Activated CD4-positive, alpha-beta T cell treated with anti-CD3 and anti-CD28 coated beads, Interleukin-2, amount 10 ng/mL, durations not matched to agents 7 days and 5 days (primary cell): Measurements from ENCODE around the gene WIF1. TPM values are rescaled to one million over a fixed set of nuclear protein-coding genes. Genes with fewer than 3 reads are reported as not detected.
A peak's percentile ranks its signal among the peaks of the same experiment; 100 is the strongest.

Experiments used
- CTCF ChIA-PET: fragments of 350-600 bp; sonication (Branson Sonifier 250); formaldehyde crosslinking; loops from one replicate; lab custom pipeline; 2021; ENCODE audit warnings: antibody characterized with exemption; lab: Charles Lee
- POLR2A ChIA-PET: fragments of 350-600 bp; sonication (Branson Sonifier 250); formaldehyde crosslinking; loops from one replicate; lab custom pipeline; 2021; ENCODE audit warnings: antibody characterized with exemption; lab: Charles Lee
- DNase-seq: peaks from one replicate; pipeline ENCODE4 v3.0.0-alpha.2; 2020
- H3K27ac Mint-ChIP-seq: one replicate; pipeline ENCODE4 v1.8.0; 2021; ENCODE audit warnings: mild to moderate bottlenecking, moderate library complexity, mixed read lengths
- H3K27me3 Mint-ChIP-seq: one replicate; pipeline ENCODE4 v1.8.0; 2021; ENCODE audit warnings: mixed read lengths
- H3K36me3 Mint-ChIP-seq: one replicate; pipeline ENCODE4 v1.8.0; 2021; ENCODE audit warnings: low read depth, mixed read lengths
- H3K4me1 Mint-ChIP-seq: one replicate; pipeline ENCODE4 v1.8.0; 2021; ENCODE audit warnings: mixed read lengths
- H3K4me3 Mint-ChIP-seq: one replicate; pipeline ENCODE4 v1.8.0; 2021; ENCODE audit warnings: mild to moderate bottlenecking, moderate library complexity, mixed read lengths
- H3K9me3 Mint-ChIP-seq: one replicate; pipeline ENCODE4 v1.8.0; 2021; ENCODE audit warnings: mixed read lengths
- total RNA-seq, 2 experiments: library from RNA; stranded (reverse); gene quantifications; one replicate each; pipeline ENCODE4 v1.2.3, GENCODE V29; 2021

The WIF1 gene, protein sequence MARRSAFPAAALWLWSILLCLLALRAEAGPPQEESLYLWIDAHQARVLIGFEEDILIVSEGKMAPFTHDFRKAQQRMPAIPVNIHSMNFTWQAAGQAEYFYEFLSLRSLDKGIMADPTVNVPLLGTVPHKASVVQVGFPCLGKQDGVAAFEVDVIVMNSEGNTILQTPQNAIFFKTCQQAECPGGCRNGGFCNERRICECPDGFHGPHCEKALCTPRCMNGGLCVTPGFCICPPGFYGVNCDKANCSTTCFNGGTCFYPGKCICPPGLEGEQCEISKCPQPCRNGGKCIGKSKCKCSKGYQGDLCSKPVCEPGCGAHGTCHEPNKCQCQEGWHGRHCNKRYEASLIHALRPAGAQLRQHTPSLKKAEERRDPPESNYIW
- not detected for total RNA-seq

DNA sequence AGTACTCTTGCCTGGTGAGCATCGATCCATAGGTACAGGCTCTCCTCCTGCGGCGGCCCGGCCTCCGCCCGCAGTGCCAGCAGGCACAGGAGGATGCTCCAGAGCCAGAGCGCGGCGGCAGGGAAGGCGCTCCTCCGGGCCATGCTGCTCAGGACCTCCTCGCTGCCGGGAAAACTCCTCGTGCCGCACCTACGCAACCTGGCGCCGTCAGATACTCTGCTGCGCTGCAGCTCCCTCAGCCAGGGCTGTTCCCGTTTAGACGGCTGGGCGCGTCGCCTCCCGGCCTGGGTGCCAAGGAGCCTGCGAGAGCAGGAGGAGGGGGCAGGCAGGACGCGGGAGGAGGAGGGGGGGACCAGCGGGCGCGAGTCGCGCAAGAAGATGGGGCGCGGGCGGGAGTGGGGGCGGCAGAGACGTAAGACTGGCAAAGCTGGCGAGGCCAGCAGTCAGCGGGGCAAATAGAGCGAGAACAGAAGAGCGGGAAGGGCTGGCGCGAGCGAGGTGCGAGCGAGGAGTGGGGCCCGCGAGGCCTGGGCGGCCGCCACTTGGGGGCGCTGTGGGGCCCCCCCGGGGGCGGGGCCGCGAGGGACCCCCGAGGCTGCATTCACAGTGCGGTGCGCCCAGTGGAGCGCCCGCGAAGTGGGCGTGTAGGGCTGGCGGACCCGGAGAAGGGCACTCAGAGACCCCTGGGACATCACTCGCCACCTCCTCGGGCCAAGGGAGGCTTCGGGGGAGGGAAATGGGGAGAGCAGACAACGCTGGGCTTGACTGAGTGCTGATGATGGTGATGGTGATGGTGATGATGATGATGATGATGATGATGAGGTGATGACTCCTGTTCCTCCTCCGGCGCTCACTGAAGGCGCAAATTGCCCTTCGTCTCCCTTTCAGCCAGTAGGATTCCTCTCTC is at the start of gene WIF1:
TSS of gene WIF1 (minus strand) at position 257 of the 907 bp plus-strand sequence. CDS start at position 143, 114 bp downstream.
- CTCF ChIA-PET = interaction anchor here (0.9 kb wide), 1 partner anchor 230 kb away, joined by 3 read pairs; no protein-coding TSS in a partner anchor

GRCh38 chr12:65170209-65170881 is 49.2 kb upstream of the WIF1 start:
- ChIA-PET CTCF (interaction anchor here (1.3 to 3.2 kb wide), 3 partner anchors 15 to 62 kb away, joined by 4 to 23 read pairs (median 7); no protein-coding TSS in a partner anchor), POLR2A (no interaction called here)
- H3K27ac Mint-ChIP-seq = peak overlapping the region; percentile 93
- no peaks in the 10 kb centered on the region for H3K9me3 Mint-ChIP-seq
- H3K36me3 Mint-ChIP-seq = peaks cover 29% of the 10 kb centered on the region
- DNase-seq = peak; percentile 65
- peak overlapping the region; percentile 89 for H3K4me3 Mint-ChIP-seq
- H3K27me3 Mint-ChIP-seq = no peaks in the 10 kb centered on the region
- H3K4me1 Mint-ChIP-seq = peaks cover 35% of the 10 kb centered on the region

More for the DNA sequence above, at the start of gene WIF1:
- H3K4me3 Mint-ChIP-seq = peak within 1 kb of the TSS; percentile 40
- H3K27me3 Mint-ChIP-seq = peaks cover 38% of the 10 kb centered on the region
- no peaks in the 10 kb centered on the region for H3K36me3 Mint-ChIP-seq
- no peak within 1 kb of the TSS for H3K27ac Mint-ChIP-seq
- no peaks in the 10 kb centered on the region for H3K9me3 Mint-ChIP-seq
- H3K4me1 Mint-ChIP-seq = peaks cover 3% of the 10 kb centered on the region
- no peak for DNase-seq
- POLR2A ChIA-PET = no interaction called here

GRCh38 chr12:65169320-65170208 is 48.5 kb upstream of the WIF1 start, which contains the start of gene LEMD3:
Gene LEMD3, plus strand, starts transcription at chr12:65169583. Its CDS starts 14 bp downstream, at chr12:65169597.
- Mint-ChIP-seq H3K4me1 (peaks cover 35% of the 10 kb centered on the region), H3K36me3 (peaks cover 29% of the 10 kb centered on the region), H3K4me3 (peak within 1 kb of the TSS; percentile 89), H3K27me3 (no peaks in the 10 kb centered on the region), H3K27ac (peak within 1 kb of the TSS; percentile 99), H3K9me3 (no peaks in the 10 kb centered on the region)
- ChIA-PET POLR2A (interaction anchor here (0.7 to 2.3 kb wide), 2 partner anchors 13 to 39 kb away, joined by 3 to 25 read pairs; no protein-coding TSS in a partner anchor), CTCF (interaction anchor here (0.5 to 3.2 kb wide), 6 partner anchors 12 to 62 kb away, joined by 3 to 23 read pairs (median 4); no protein-coding TSS in a partner anchor)
- DNase-seq = peak; percentile 96

DNA sequence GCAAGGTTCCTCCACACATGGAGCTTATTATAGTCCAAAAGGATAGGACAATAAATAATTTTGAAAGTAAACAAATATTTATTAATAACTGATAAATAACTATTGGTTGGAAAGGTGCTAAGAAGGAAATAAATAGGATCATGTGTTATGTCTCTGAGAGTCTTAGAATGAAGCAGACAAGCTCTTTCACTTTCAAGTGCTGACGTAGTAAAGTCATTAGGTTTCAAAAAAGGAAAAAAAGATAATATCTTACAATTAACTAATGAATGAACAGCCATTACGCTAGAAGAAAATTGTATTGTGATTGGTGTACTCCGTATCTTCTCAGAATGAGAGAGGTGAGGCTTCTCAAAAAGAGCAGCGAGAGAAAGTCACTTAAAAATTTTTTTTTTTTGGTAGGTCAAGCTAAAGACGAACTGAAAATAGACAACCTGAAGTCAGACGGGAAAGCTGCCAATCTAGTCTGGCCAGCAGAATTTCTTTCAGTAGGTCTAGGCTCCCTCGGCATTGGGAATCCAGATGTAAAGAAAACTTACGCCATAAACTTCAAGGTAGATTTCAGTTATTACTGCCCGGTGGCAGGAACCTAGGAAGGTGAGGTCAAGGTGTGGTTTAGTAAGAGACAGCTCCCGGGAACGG is 47.7 kb upstream of the WIF1 start:
- H3K4me3 Mint-ChIP-seq = peak overlapping the region; percentile 89
- DNase-seq = no peak
- ChIA-PET POLR2A (interaction anchor here (0.7 to 2.3 kb wide), 2 partner anchors 12 to 40 kb away, joined by 3 to 25 read pairs; no protein-coding TSS in a partner anchor), CTCF (interaction anchor here (0.5 to 3.2 kb wide), 5 partner anchors 13 to 63 kb away, joined by 3 to 23 read pairs (median 4); no protein-coding TSS in a partner anchor)
- no peaks in the 10 kb centered on the region for H3K27me3 Mint-ChIP-seq
- H3K36me3 Mint-ChIP-seq = peaks cover 29% of the 10 kb centered on the region
- no peaks in the 10 kb centered on the region for H3K9me3 Mint-ChIP-seq
- H3K27ac Mint-ChIP-seq = peak overlapping the region; percentile 99
- peaks cover 35% of the 10 kb centered on the region for H3K4me1 Mint-ChIP-seq

- CTCF ChIA-PET = interaction anchor here (0.6 to 2.0 kb wide), 3 partner anchors 32 to 273 kb away, joined by 3 to 5 read pairs (median 3); no protein-coding TSS in a partner anchor
- no peaks in the 10 kb centered on the region for H3K9me3 Mint-ChIP-seq
- peaks cover 8% of the 10 kb centered on the region for H3K27me3 Mint-ChIP-seq
- no peak overlapping the region for H3K4me3 Mint-ChIP-seq
- POLR2A ChIA-PET = no interaction called here
- no peak overlapping the region for H3K27ac Mint-ChIP-seq
- peaks cover 13% of the 10 kb centered on the region for H3K4me1 Mint-ChIP-seq
- DNase-seq = no peak
- peaks cover 4% of the 10 kb centered on the region for H3K36me3 Mint-ChIP-seq
These were observed 43.7 kb upstream of the WIF1 start for GRCh38 chr12:65164774-65165173.

GRCh38 chr12:65164244-65164643 is 43.1 kb upstream of the WIF1 start:
- no peak overlapping the region for H3K4me3 Mint-ChIP-seq
- H3K36me3 Mint-ChIP-seq = peaks cover 1% of the 10 kb centered on the region
- no peak overlapping the region for H3K27ac Mint-ChIP-seq
- no peak for DNase-seq
- H3K9me3 Mint-ChIP-seq = no peaks in the 10 kb centered on the region
- ChIA-PET CTCF (interaction anchor here (0.6 to 2.0 kb wide), 3 partner anchors 32 to 272 kb away, joined by 3 to 5 read pairs (median 3); no protein-coding TSS in a partner anchor), POLR2A (interaction anchor here (0.6 kb wide), 1 partner anchor 593 kb away, joined by 3 read pairs; no protein-coding TSS in a partner anchor)
- H3K27me3 Mint-ChIP-seq = peaks cover 11% of the 10 kb centered on the region
- peaks cover 13% of the 10 kb centered on the region for H3K4me1 Mint-ChIP-seq

GRCh38 chr12:65162609-65163008 is 41.5 kb upstream of the WIF1 start:
- POLR2A ChIA-PET = no interaction called here
- Mint-ChIP-seq H3K27ac (no peak overlapping the region), H3K4me1 (peaks cover 4% of the 10 kb centered on the region), H3K36me3 (no peaks in the 10 kb centered on the region), H3K4me3 (no peak overlapping the region), H3K9me3 (no peaks in the 10 kb centered on the region), H3K27me3 (peaks cover 11% of the 10 kb centered on the region)
- CTCF ChIA-PET = no interaction called here
- DNase-seq = no peak

- CTCF ChIA-PET = interaction anchor here (0.8 to 3.9 kb wide), 2 partner anchors 11 to 27 kb away, joined by 3 to 23 read pairs; partner anchors contain the start of gene LEMD3
- Mint-ChIP-seq H3K4me1 (peaks cover 20% of the 10 kb centered on the region), H3K27me3 (peaks cover 20% of the 10 kb centered on the region), H3K27ac (peak overlapping the region; percentile 86), H3K4me3 (peak overlapping the region; percentile 48), H3K9me3 (peaks cover 7% of the 10 kb centered on the region), H3K36me3 (peaks cover 9% of the 10 kb centered on the region)
- DNase-seq = no peak
- POLR2A ChIA-PET = interaction anchor here (1.4 kb wide), 1 partner anchor 12 kb away, joined by 25 read pairs; the partner anchor contains the start of gene LEMD3
These were observed 36.0 kb upstream of the WIF1 start for GRCh38 chr12:65157091-65157490.

GRCh38 chr12:65156366-65156841 is 35.3 kb upstream of the WIF1 start:
- peak overlapping the region; percentile 48 for H3K4me3 Mint-ChIP-seq
- peaks cover 24% of the 10 kb centered on the region for H3K27me3 Mint-ChIP-seq
- CTCF ChIA-PET = interaction anchor here (0.8 to 3.9 kb wide), 3 partner anchors 12 to 30 kb away, joined by 3 to 23 read pairs (median 5); partner anchors contain the start of gene LEMD3
- DNase-seq = peak; percentile 29
- peaks cover 7% of the 10 kb centered on the region for H3K9me3 Mint-ChIP-seq
- peaks cover 20% of the 10 kb centered on the region for H3K4me1 Mint-ChIP-seq
- H3K27ac Mint-ChIP-seq = peak overlapping the region; percentile 86
- peaks cover 9% of the 10 kb centered on the region for H3K36me3 Mint-ChIP-seq
- POLR2A ChIA-PET = interaction anchor here (0.7 to 1.4 kb wide), 2 partner anchors 12 to 1125 kb away, joined by 3 to 25 read pairs; partner anchors contain the start of gene LEMD3

DNA sequence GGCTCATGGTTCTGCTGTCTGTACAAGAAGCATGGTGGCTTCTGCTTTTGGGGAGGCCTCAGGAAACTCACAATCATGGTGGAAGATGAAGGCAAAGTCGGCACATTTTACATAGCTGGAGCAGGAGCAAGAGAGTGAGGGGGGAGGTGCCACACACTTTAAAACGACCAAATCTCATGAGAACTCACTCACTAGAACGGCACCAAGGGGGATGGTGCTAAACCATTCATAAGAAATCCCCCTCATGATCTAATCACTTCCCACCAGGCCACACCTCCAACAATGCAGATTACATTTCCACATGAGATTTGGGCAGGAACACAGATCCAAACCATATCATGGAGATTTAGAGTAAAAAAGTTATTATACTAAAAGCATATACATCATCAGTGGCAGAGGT is 34.7 kb upstream of the WIF1 start:
- DNase-seq = no peak
- Mint-ChIP-seq H3K36me3 (peaks cover 9% of the 10 kb centered on the region), H3K4me1 (peaks cover 20% of the 10 kb centered on the region), H3K9me3 (peaks cover 7% of the 10 kb centered on the region), H3K4me3 (peak overlapping the region; percentile 8), H3K27me3 (peaks cover 24% of the 10 kb centered on the region), H3K27ac (peak overlapping the region; percentile 86)
- POLR2A ChIA-PET = interaction anchor here (0.7 to 1.4 kb wide), 2 partner anchors 13 to 1126 kb away, joined by 3 to 25 read pairs; partner anchors contain the start of gene LEMD3
- CTCF ChIA-PET = interaction anchor here (1.4 to 3.9 kb wide), 2 partner anchors 13 to 31 kb away, joined by 5 to 23 read pairs; partner anchors contain the start of gene LEMD3
